Stimulated activated CD8-positive, alpha-beta memory T cell treated with anti-CD3 and anti-CD28 coated beads, Interleukin-15, amount 100 ng/mL, for 4 hours (primary cell): ENCODE measurements around the gene WDR12.
"Not testable (repeated sequence)": the region's sequence is repeated elsewhere in the genome, so short reads cannot be mapped to it uniquely, and the experiment has no call there.

Experiments used
- DNase-seq, 2 donors: peaks; one replicate each; pipeline ENCODE4 v3.0.0-alpha.2; 2020; ENCODE audit warnings: low read depth in 2 of 2

Gene WDR12

GRCh38 chr2:202911512-202912341 is at the start of gene WDR12, which contains the start of gene CARF:
TSS of gene WDR12 (minus strand) at chr2:202911673. CDS start at chr2:202911476, 197 bp downstream.
TSS of gene CARF (plus strand) at chr2:202912275. CDS start at chr2:202941903, 29,628 bp downstream.
- DNase-seq = peak; percentile 73 to 82

- DNase-seq = no peak
Observed at GRCh38 chr2:202960524-202960923, 49.1 kb upstream of the WDR12 start.

GRCh38 chr2:202950592-202950991 is 39.1 kb upstream of the WDR12 start:
- DNase-seq = no peak

- DNase-seq = not testable (repeated sequence)
Observed at GRCh38 chr2:202949333-202949732, 37.9 kb upstream of the WDR12 start.

- DNase-seq = no peak
Observed at GRCh38 chr2:202945497-202945896, 34.0 kb upstream of the WDR12 start.

- no peak for DNase-seq
Observed at GRCh38 chr2:202944816-202945215, 33.3 kb upstream of the WDR12 start.

- no peak for DNase-seq
Observed at GRCh38 chr2:202944408-202944807, 32.9 kb upstream of the WDR12 start.

GRCh38 chr2:202941771-202942170 is 30.3 kb upstream of the WDR12 start:
- no peak for DNase-seq

GRCh38 chr2:202938960-202939359 is 27.5 kb upstream of the WDR12 start:
- DNase-seq = no peak

- no peak for DNase-seq
Observed at GRCh38 chr2:202934456-202934855, 23.0 kb upstream of the WDR12 start.

- no peak for DNase-seq
Observed at GRCh38 chr2:202933958-202934357, 22.5 kb upstream of the WDR12 start.

GRCh38 chr2:202933139-202933510 is 21.7 kb upstream of the WDR12 start:
- no peak for DNase-seq

GRCh38 chr2:202932425-202933138 is 21.1 kb upstream of the WDR12 start:
- DNase-seq = no peak

- DNase-seq = no peak
Observed at GRCh38 chr2:202918860-202919259, 7.4 kb upstream of the WDR12 start.

- DNase-seq = not testable (repeated sequence)
Observed at GRCh38 chr2:202912342-202913201, 1.1 kb upstream of the WDR12 start.

GRCh38 chr2:202911203-202911511 is 316 bp downstream of the WDR12 start:
- no peak for DNase-seq

- DNase-seq = no peak
Observed at GRCh38 chr2:202910698-202911097, 775 bp downstream of the WDR12 start.

- not testable (repeated sequence) for DNase-seq
Observed at GRCh38 chr2:202910250-202910649, 1.2 kb downstream of the WDR12 start.

GRCh38 chr2:202909394-202910192 is 1.9 kb downstream of the WDR12 start:
- no peak for DNase-seq

- DNase-seq = no peak
Observed at GRCh38 chr2:202908186-202908585, 3.3 kb downstream of the WDR12 start.

GRCh38 chr2:202905507-202905906 is 6.0 kb downstream of the WDR12 start:
- DNase-seq = not testable (repeated sequence)
